Tibial nerve (tissue), 4 donors: ENCODE measurements around the gene PNPLA7.

Experiments
- CTCF ChIP-seq, 5 experiments: fragments of 200-600 bp in 3 of 5; fragments of 450-650 bp in 2 of 5; sonication (generic) in 3 of 5; IDR thresholded peaks; one replicate each; pipeline ENCODE4 v1.5.1; 2016 to 2019; ENCODE audit warnings: antibody characterized with exemption in 5 of 5, mild to moderate bottlenecking in 3 of 5, moderate library complexity in 2 of 5
- EP300 ChIP-seq, 2 donors: sonication (generic); formaldehyde crosslinking; IDR thresholded peaks; one replicate each; pipeline ENCODE4 v1.6.1; 2017; ENCODE audit warnings: antibody characterized with exemption in 2 of 2, mild to moderate bottlenecking in 1 of 2
- POLR2A ChIP-seq, 2 donors: fragments of 450-650 bp; IDR thresholded peaks; one replicate each; pipeline ENCODE4 v1.6.1; 2017; ENCODE audit warnings: antibody characterized with exemption in 2 of 2, mild to moderate bottlenecking in 2 of 2, moderate library complexity in 2 of 2

GRCh38 chr9:137429974-137430722, 120.1 kb downstream of the PNPLA7 start:
- TF ChIP-seq POLR2A (IDR thresholded peaks at IDR 0.05) (no peak), CTCF (IDR thresholded peaks at IDR 0.05) (no peak), EP300 (IDR thresholded peaks at IDR 0.05) (no peak)
